ENCODE measurements around the gene NABP2.

DNA sequence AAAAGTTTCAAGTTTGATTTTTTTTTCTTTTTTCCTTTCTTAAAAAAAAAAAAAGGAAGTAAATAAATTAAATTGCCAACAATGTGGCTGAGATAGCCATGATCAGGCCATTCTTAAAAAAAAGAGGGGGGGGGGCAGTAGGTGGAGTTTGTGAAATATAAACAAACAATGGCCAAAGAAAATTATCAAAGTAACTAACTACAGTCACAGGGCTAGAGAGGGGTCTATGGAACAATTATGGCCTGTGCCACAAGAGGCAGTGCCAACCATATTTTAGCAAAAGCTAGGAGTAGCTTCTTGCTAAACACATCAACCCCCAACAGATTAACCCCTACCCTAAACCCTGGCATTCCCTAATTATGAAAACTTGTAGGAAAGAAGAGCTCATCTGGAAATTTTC is 18.7 kb upstream of the NABP2 start:
- TF ChIP-seq CTCF (IDR thresholded peaks at IDR 0.05), result no peak
- no peak for TF ChIP-seq EZH2 (IDR thresholded peaks at IDR 0.05)
- no peak for TF ChIP-seq EZH2phosphoT487 (IDR thresholded peaks at IDR 0.05)
